Duodenal mucosa (tissue), 2 donors: Measurements from ENCODE around the gene AJAP1.

Source experiments
- H3K27ac ChIP-seq: one replicate; pipeline ENCODE4 v1.7.0; 2013; ENCODE audit warnings: low read depth, low read length
- H3K27me3 ChIP-seq, 2 donors: one replicate each; pipeline ENCODE4 v1.7.0; 2013; ENCODE audit warnings: low read length in 2 of 2, control low read depth in 1 of 2; ENCODE audit not compliant: insufficient read depth in 2 of 2, control insufficient read depth in 1 of 2
- H3K36me3 ChIP-seq, 2 donors: one replicate each; pipeline ENCODE4 v1.7.0; 2013; ENCODE audit warnings: low read length in 2 of 2, control low read depth in 1 of 2; ENCODE audit not compliant: insufficient read depth in 2 of 2, control insufficient read depth in 1 of 2
- H3K4me1 ChIP-seq, 2 donors: one replicate each; pipeline ENCODE4 v1.7.0; 2013; ENCODE audit warnings: low read length in 2 of 2, control low read depth in 1 of 2; ENCODE audit not compliant: insufficient read depth in 2 of 2, control insufficient read depth in 1 of 2
- H3K4me3 ChIP-seq, 2 donors: one replicate each; pipeline ENCODE4 v1.7.0; 2013; ENCODE audit warnings: low read length in 2 of 2, low read depth in 1 of 2
- H3K9ac ChIP-seq, 2 donors: one replicate each; pipeline ENCODE4 v1.7.0; 2013; ENCODE audit warnings: low read length in 2 of 2, low read depth in 1 of 2
- H3K9me3 ChIP-seq, 2 donors: one replicate each; pipeline ENCODE4 v1.7.0; 2013; ENCODE audit warnings: low read length in 2 of 2, control low read depth in 1 of 2; ENCODE audit not compliant: control insufficient read depth in 1 of 2

Gene AJAP1

DNA sequence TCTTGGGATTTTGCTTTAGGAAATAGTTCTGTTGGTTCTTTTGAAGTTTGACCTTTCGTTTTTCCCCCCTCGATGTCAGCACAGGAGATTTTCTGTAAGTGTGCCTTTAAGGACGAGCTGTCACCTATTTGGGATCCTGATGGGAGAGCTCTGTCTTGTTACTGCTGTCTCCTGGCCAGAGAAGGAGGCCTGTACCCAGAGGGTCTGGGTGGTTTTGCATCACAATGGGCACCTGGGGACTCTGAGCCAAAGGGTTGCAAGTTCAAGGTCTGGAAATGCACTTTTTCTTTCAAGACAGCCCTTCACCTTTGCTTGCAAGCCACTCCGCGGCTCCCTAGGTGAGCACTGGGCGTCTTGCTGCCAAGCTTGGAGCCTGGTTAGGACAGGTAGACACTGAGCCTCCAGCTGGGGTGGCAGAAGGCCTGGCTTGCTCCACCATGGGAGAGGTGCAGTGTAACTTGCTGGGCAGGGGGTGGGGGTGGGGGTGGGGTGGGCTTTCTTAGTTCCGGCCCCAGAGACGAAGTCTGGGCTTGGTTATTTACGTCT, 2.9 kb downstream of the AJAP1 start:
- Histone ChIP-seq H3K4me3 (no peak overlapping the region), H3K27me3 (peaks cover 40 to 48% of the 10 kb centered on the region in 2 donors), H3K4me1 (no peaks in the 10 kb centered on the region), H3K27ac (no peak overlapping the region), H3K36me3 (no peaks in the 10 kb centered on the region), H3K9ac (no peak overlapping the region), H3K9me3 (no peaks in the 10 kb centered on the region)

- Histone ChIP-seq H3K9ac (no peak overlapping the region), H3K4me3 (no peak overlapping the region), H3K27me3 (peaks cover 35 to 41% of the 10 kb centered on the region in 2 donors), H3K9me3 (no peaks in the 10 kb centered on the region), H3K36me3 (no peaks in the 10 kb centered on the region), H3K27ac (no peak overlapping the region), H3K4me1 (no peaks in the 10 kb centered on the region)
These were observed 3.6 kb downstream of the AJAP1 start for GRCh38 chr1:4657960-4658541.

GRCh38 chr1:4658643-4659628, 4.5 kb downstream of the AJAP1 start:
- H3K36me3 ChIP-seq = no peaks in the 10 kb centered on the region
- H3K4me3 ChIP-seq = no peak overlapping the region
- no peaks in the 10 kb centered on the region for H3K9me3 ChIP-seq
- no peak overlapping the region for H3K27ac ChIP-seq
- no peak overlapping the region for H3K9ac ChIP-seq
- no peaks in the 10 kb centered on the region for H3K4me1 ChIP-seq
- H3K27me3 ChIP-seq = peaks cover 27 to 32% of the 10 kb centered on the region in 2 donors

DNA sequence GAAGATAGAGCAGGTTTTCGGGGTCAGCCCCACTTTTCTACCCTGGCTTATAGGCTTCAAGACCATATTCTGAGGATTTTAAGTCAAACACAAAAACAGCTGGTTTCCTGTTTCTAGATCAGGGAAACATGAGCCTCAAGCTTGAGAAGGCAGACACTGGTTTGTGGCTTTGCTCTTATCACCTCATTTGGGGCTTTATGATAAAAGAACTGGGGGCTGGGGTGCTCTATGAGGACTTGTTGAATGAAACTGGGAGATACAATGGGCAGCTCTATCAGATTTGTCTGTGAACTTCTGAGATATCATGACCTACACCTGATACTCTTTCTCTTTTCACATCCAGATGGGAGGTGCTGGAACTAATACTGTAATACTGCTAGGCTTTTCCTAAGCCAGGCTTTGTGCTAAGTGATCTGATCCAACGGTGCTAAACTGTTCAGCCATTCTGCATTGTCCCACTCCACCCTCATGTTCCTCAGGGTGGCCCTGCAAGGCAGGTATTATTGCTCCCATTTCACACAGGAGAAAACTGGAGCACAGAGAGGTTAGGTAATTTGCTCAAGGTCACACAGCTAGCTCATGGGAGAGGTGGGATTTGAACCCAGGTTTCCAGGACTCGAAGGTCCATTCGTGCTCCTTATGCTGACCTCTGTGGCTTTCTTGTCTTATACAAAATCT, 6.6 kb downstream of the AJAP1 start:
- Histone ChIP-seq H3K36me3 (no peaks in the 10 kb centered on the region), H3K4me1 (no peaks in the 10 kb centered on the region), H3K4me3 (no peak overlapping the region), H3K27me3 (peaks cover 26 to 32% of the 10 kb centered on the region in 2 donors), H3K9ac (no peak overlapping the region), H3K27ac (no peak overlapping the region), H3K9me3 (no peaks in the 10 kb centered on the region)

DNA sequence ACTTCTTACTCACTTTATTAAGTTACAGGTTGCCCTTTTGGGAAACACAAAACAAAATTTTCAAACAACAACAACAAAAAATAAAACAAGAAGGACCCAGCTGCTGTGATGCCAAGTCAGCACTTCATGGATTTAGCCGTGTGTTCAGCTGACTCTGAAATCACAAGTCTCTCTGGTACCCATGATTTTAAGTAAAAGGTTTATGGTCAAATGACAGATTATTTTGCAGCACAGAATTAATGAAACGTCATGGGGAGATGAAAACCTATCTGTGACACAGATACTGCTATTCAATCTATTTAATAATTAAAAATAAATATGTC, 7.1 kb downstream of the AJAP1 start:
- Histone ChIP-seq H3K36me3 (no peaks in the 10 kb centered on the region), H3K4me3 (no peak overlapping the region), H3K27ac (no peak overlapping the region), H3K27me3 (peaks cover 21 to 29% of the 10 kb centered on the region in 2 donors), H3K9ac (no peak overlapping the region), H3K9me3 (no peaks in the 10 kb centered on the region), H3K4me1 (no peaks in the 10 kb centered on the region)

DNA sequence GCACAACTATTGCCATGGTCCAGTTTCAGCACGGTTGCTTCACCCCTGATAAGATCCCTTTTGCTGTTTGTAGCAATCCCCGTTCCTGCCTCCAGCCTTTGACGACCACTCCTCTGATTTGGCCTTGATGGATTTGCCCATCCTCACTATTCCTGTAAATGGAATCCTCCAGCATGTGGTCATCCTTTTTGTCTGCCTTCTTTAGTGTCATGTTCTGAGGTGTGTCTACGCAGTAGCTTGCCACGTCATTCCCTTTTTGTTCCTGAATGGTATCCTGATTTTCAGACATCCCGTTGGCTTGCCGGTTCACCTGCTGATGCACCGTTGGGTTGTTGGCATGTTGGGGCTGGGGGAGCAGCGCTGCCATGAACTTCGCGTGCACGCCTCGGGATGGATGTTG, 7.8 kb downstream of the AJAP1 start:
- Histone ChIP-seq H3K27me3 (peaks cover 16 to 23% of the 10 kb centered on the region in 2 donors), H3K36me3 (no peaks in the 10 kb centered on the region), H3K9ac (no peak overlapping the region), H3K9me3 (no peaks in the 10 kb centered on the region), H3K4me3 (no peak overlapping the region), H3K4me1 (no peaks in the 10 kb centered on the region), H3K27ac (no peak overlapping the region)

- Histone ChIP-seq H3K27me3 (peaks cover 14 to 22% of the 10 kb centered on the region in 2 donors), H3K9me3 (no peaks in the 10 kb centered on the region), H3K4me3 (no peak overlapping the region), H3K36me3 (no peaks in the 10 kb centered on the region), H3K9ac (no peak overlapping the region), H3K4me1 (no peaks in the 10 kb centered on the region), H3K27ac (no peak overlapping the region)
These were observed 8.3 kb downstream of the AJAP1 start for GRCh38 chr1:4662723-4663122.

- Histone ChIP-seq H3K9ac (no peak overlapping the region), H3K4me3 (no peak overlapping the region), H3K27me3 (peaks cover 2 to 11% of the 10 kb centered on the region in 2 donors), H3K27ac (no peak overlapping the region), H3K4me1 (no peaks in the 10 kb centered on the region), H3K9me3 (no peaks in the 10 kb centered on the region), H3K36me3 (no peaks in the 10 kb centered on the region)
These were observed 9.7 kb downstream of the AJAP1 start for GRCh38 chr1:4664095-4664494.

GRCh38 chr1:4664606-4665005, 10.2 kb downstream of the AJAP1 start:
- Histone ChIP-seq H3K27ac (no peak overlapping the region), H3K4me3 (no peak overlapping the region), H3K27me3 (peaks cover 0 to 6% of the 10 kb centered on the region in 2 donors), H3K36me3 (no peaks in the 10 kb centered on the region), H3K4me1 (no peaks in the 10 kb centered on the region), H3K9ac (no peak overlapping the region), H3K9me3 (no peaks in the 10 kb centered on the region)

GRCh38 chr1:4665456-4665855, 11.0 kb downstream of the AJAP1 start:
- H3K9me3 ChIP-seq = no peaks in the 10 kb centered on the region
- no peak overlapping the region for H3K27ac ChIP-seq
- no peak overlapping the region for H3K9ac ChIP-seq
- H3K4me1 ChIP-seq = no peaks in the 10 kb centered on the region
- no peak overlapping the region for H3K4me3 ChIP-seq
- no peaks in the 10 kb centered on the region for H3K27me3 ChIP-seq
- no peaks in the 10 kb centered on the region for H3K36me3 ChIP-seq
